ENCODE measurements around the gene HK1. TPM values are rescaled to one million over a fixed set of nuclear protein-coding genes. Genes with fewer than 3 reads are reported as not detected.

Gene HK1
- total and polyA plus RNA-seq, 2 donors (not counting 1 experiment from before 2014, with no cell fraction given) = 60.6 to 172 TPM

GRCh38 chr10:69434169-69434568 lies 155.9 kb downstream of the HK1 start:
- no peak overlapping the region for H3K27ac ChIP-seq (ENCODE audit: insufficient read depth, low read length)
- no peaks in the 10 kb centered on the region for H3K79me2 ChIP-seq (ENCODE audit: control insufficient read depth, insufficient read depth, low read length)
- H3K36me3 ChIP-seq (ENCODE audit: control insufficient read depth, insufficient read depth, low read length) = no peaks in the 10 kb centered on the region
- peaks cover 2% of the 10 kb centered on the region for H3K27me3 ChIP-seq (ENCODE audit: control insufficient read depth, insufficient read depth, low read length)
- no peaks in the 10 kb centered on the region for H3K9me3 ChIP-seq (ENCODE audit: control insufficient read depth, insufficient read depth, low read depth, low read length)
- no peaks in the 10 kb centered on the region for H3K4me1 ChIP-seq (ENCODE audit: control insufficient read depth, extremely low read depth, insufficient read depth, low read length)
- no peaks in the 10 kb centered on the region for H4K20me1 ChIP-seq (ENCODE audit: control insufficient read depth, extremely low read depth, insufficient read depth, low read length)
- DNase-seq (ENCODE audit: low read depth in 2 of 2) = no peak
- no peak overlapping the region for H3K9ac ChIP-seq (ENCODE audit: insufficient read depth, low read length)
- H3K4me3 ChIP-seq (replicated peaks in 1 of 4; ENCODE audit: control extremely low read depth in 1 of 4, insufficient read depth in 1 of 4, low read depth in 3 of 4, low read length in 4 of 4) = no peak overlapping the region
- TF ChIP-seq EZH2 (IDR thresholded peaks at IDR 0.05; ENCODE audit: low read length, missing control alignments) = no peak
- no peak for TF ChIP-seq CTCF (conservative IDR thresholded peaks at IDR 0.05 in 1 of 2, IDR thresholded peaks at IDR 0.05 in 1 of 2; ENCODE audit: low read depth in 1 of 2, low read length in 2 of 2)
- no peak overlapping the region for H2AFZ ChIP-seq (ENCODE audit: low read length)
- H3K4me2 ChIP-seq (ENCODE audit: extremely low read depth, insufficient read depth, low read length) = no peak overlapping the region

GRCh38 chr10:69434926-69435325 lies 156.6 kb downstream of the HK1 start:
- DNase-seq (ENCODE audit: low read depth in 2 of 2) = no peak
- no peaks in the 10 kb centered on the region for H3K79me2 ChIP-seq (ENCODE audit: control insufficient read depth, insufficient read depth, low read length)
- H3K27me3 ChIP-seq (ENCODE audit: control insufficient read depth, insufficient read depth, low read length) = peaks cover 2% of the 10 kb centered on the region
- no peaks in the 10 kb centered on the region for H3K4me1 ChIP-seq (ENCODE audit: control insufficient read depth, extremely low read depth, insufficient read depth, low read length)
- no peak overlapping the region for H2AFZ ChIP-seq (ENCODE audit: low read length)
- TF ChIP-seq EZH2 (IDR thresholded peaks at IDR 0.05; ENCODE audit: low read length, missing control alignments) = no peak
- H4K20me1 ChIP-seq (ENCODE audit: control insufficient read depth, extremely low read depth, insufficient read depth, low read length) = no peaks in the 10 kb centered on the region
- no peak overlapping the region for H3K9ac ChIP-seq (ENCODE audit: insufficient read depth, low read length)
- H3K4me3 ChIP-seq (replicated peaks in 1 of 4; ENCODE audit: control extremely low read depth in 1 of 4, insufficient read depth in 1 of 4, low read depth in 3 of 4, low read length in 4 of 4) = no peak overlapping the region
- H3K9me3 ChIP-seq (ENCODE audit: control insufficient read depth, insufficient read depth, low read depth, low read length) = no peaks in the 10 kb centered on the region
- no peak overlapping the region for H3K4me2 ChIP-seq (ENCODE audit: extremely low read depth, insufficient read depth, low read length)
- H3K36me3 ChIP-seq (ENCODE audit: control insufficient read depth, insufficient read depth, low read length) = no peaks in the 10 kb centered on the region
- no peak overlapping the region for H3K27ac ChIP-seq (ENCODE audit: insufficient read depth, low read length)

GRCh38 chr10:69435966-69436520 lies 157.7 kb downstream of the HK1 start:
- H3K4me3 ChIP-seq (replicated peaks in 1 of 4; ENCODE audit: control extremely low read depth in 1 of 4, insufficient read depth in 1 of 4, low read depth in 3 of 4, low read length in 4 of 4) = no peak overlapping the region
- H3K79me2 ChIP-seq (ENCODE audit: control insufficient read depth, insufficient read depth, low read length) = no peaks in the 10 kb centered on the region
- no peak overlapping the region for H3K9ac ChIP-seq (ENCODE audit: insufficient read depth, low read length)
- no peak for DNase-seq (ENCODE audit: low read depth in 2 of 2)
- no peak overlapping the region for H3K4me2 ChIP-seq (ENCODE audit: extremely low read depth, insufficient read depth, low read length)
- H3K27me3 ChIP-seq (ENCODE audit: control insufficient read depth, insufficient read depth, low read length) = peaks cover 2% of the 10 kb centered on the region
- H4K20me1 ChIP-seq (ENCODE audit: control insufficient read depth, extremely low read depth, insufficient read depth, low read length) = no peaks in the 10 kb centered on the region
- no peak for TF ChIP-seq EZH2 (IDR thresholded peaks at IDR 0.05; ENCODE audit: low read length, missing control alignments)
- no peak for TF ChIP-seq CTCF (conservative IDR thresholded peaks at IDR 0.05 in 1 of 2, IDR thresholded peaks at IDR 0.05 in 1 of 2; ENCODE audit: low read depth in 1 of 2, low read length in 2 of 2)
- H3K9me3 ChIP-seq (ENCODE audit: control insufficient read depth, insufficient read depth, low read depth, low read length) = no peaks in the 10 kb centered on the region
- H3K27ac ChIP-seq (ENCODE audit: insufficient read depth, low read length) = no peak overlapping the region
- no peaks in the 10 kb centered on the region for H3K36me3 ChIP-seq (ENCODE audit: control insufficient read depth, insufficient read depth, low read length)
- no peaks in the 10 kb centered on the region for H3K4me1 ChIP-seq (ENCODE audit: control insufficient read depth, extremely low read depth, insufficient read depth, low read length)
- no peak overlapping the region for H2AFZ ChIP-seq (ENCODE audit: low read length)
